Measurements from ENCODE around the gene PIEZO2. TPM values are rescaled to one million over a fixed set of nuclear protein-coding genes. Genes with fewer than 3 reads are reported as not detected.
"Not testable (repeated sequence)": the region's sequence is repeated elsewhere in the genome, so short reads cannot be mapped to it uniquely, and the experiment has no call there.

PIEZO2 gene
- total RNA-seq, 1 experiment from 2014 or later = 3.0 TPM

DNA sequence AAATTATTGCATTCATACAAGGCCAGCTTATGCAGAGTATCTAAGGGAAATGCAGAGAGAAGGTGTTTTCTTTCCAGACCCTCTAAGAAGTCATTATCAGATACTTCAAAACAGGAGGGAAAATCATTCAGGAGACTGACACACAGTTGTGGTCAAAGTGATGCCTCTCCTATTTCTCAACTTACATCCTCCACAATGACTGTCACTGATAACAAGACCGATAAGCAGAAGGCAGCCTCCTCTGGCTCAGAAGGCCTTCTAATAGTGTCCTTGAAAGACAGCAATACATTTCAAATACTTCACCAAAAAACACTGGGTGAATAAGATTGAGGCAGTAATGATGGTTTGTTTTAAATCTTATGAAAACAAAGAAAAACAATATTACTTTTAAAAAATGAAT is 199.7 kb downstream of the PIEZO2 start:
- H3K27me3 ChIP-seq (ENCODE audit: control insufficient read depth, insufficient read depth, low read length) = no peaks in the 10 kb centered on the region
- DNase-seq = no peak
- H3K4me3 ChIP-seq (ENCODE audit: insufficient read depth, low read depth, low read length) = no peak overlapping the region
- no peaks in the 10 kb centered on the region for H3K36me3 ChIP-seq (replicated peaks; ENCODE audit: control insufficient read depth, insufficient read depth, low read length)

- no peaks in the 10 kb centered on the region for H3K27me3 ChIP-seq (ENCODE audit: control insufficient read depth, insufficient read depth, low read length)
- no peak for DNase-seq
- H3K36me3 ChIP-seq (replicated peaks; ENCODE audit: control insufficient read depth, insufficient read depth, low read length) = no peaks in the 10 kb centered on the region
- no peak overlapping the region for H3K4me3 ChIP-seq (ENCODE audit: insufficient read depth, low read depth, low read length)
Observed at GRCh38 chr18:10948421-10948820, 200.9 kb downstream of the PIEZO2 start.

GRCh38 chr18:10946058-10946457 is 203.3 kb downstream of the PIEZO2 start:
- DNase-seq = no peak
- no peaks in the 10 kb centered on the region for H3K36me3 ChIP-seq (replicated peaks; ENCODE audit: control insufficient read depth, insufficient read depth, low read length)
- no peaks in the 10 kb centered on the region for H3K27me3 ChIP-seq (ENCODE audit: control insufficient read depth, insufficient read depth, low read length)
- no peak overlapping the region for H3K4me3 ChIP-seq (ENCODE audit: insufficient read depth, low read depth, low read length)

DNA sequence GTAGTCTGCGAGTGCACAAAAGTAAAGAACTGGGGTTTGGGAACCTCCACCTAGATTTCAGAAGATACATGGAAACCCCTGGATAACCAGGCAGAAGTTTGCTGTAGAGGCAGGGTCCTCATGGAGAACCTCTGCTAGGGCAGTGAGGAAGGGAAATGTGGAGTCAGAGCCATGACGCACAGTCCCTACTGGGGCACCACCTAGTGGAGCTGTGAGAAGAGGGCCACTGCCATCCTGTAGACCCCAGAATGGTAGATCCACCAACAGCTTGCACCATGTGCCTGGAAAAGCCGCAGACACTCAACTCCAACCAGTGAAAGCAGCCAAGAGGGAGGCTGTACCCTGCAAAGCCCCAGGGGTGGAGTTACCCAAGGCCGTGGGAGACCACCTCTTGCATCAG is 206.4 kb downstream of the PIEZO2 start:
- H3K27me3 ChIP-seq (ENCODE audit: control insufficient read depth, insufficient read depth, low read length) = no peaks in the 10 kb centered on the region
- no peak overlapping the region for H3K4me3 ChIP-seq (ENCODE audit: insufficient read depth, low read depth, low read length)
- H3K36me3 ChIP-seq (replicated peaks; ENCODE audit: control insufficient read depth, insufficient read depth, low read length) = no peaks in the 10 kb centered on the region
- DNase-seq = no peak

GRCh38 chr18:10939822-10940221 is 209.5 kb downstream of the PIEZO2 start:
- no peak overlapping the region for H3K4me3 ChIP-seq (ENCODE audit: insufficient read depth, low read depth, low read length)
- DNase-seq = no peak
- no peaks in the 10 kb centered on the region for H3K36me3 ChIP-seq (replicated peaks; ENCODE audit: control insufficient read depth, insufficient read depth, low read length)
- H3K27me3 ChIP-seq (ENCODE audit: control insufficient read depth, insufficient read depth, low read length) = no peaks in the 10 kb centered on the region

DNA sequence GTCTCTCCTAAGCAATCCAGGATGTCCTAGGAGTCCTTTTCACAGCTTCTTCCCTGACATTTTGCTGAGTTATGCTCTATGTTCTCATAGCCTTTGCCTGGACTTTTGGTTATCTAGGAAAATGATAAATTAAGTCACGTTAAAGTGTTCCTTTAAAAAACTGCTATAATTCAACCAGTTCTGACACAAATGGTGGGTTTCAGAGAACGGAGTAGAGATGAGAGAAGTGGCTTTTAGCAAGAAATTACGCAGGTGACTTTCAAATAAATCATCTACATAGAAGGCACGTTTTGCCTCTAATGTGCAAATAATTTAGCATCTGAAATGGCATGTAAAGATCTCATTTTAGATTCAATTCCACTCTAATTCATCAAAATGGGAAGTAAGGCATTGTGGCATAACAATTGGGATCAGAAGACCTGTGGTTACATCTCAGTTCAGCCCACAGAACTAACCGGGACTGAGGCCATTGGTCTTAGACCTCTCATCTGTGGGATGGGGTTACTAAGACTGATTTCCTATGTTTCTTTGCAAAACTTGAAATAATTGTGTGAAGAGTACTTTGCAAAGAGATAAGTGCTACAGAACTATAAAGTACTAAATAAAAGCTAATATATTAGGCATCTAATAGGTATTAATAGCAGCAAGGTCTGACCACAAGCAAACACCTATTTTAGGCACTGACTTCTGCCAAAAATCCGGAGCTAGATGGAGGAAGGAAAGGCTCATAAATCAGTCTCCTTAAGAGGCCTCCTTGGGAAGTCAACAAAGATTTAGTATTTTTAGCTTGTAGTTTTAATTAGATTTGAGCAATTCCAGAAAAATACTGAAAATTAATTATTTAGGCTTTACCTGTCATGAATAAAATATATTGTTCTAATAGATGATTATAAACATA is 211.4 kb downstream of the PIEZO2 start:
- no peak overlapping the region for H3K4me3 ChIP-seq (ENCODE audit: insufficient read depth, low read depth, low read length)
- no peaks in the 10 kb centered on the region for H3K27me3 ChIP-seq (ENCODE audit: control insufficient read depth, insufficient read depth, low read length)
- DNase-seq = no peak
- H3K36me3 ChIP-seq (replicated peaks; ENCODE audit: control insufficient read depth, insufficient read depth, low read length) = no peaks in the 10 kb centered on the region

DNA sequence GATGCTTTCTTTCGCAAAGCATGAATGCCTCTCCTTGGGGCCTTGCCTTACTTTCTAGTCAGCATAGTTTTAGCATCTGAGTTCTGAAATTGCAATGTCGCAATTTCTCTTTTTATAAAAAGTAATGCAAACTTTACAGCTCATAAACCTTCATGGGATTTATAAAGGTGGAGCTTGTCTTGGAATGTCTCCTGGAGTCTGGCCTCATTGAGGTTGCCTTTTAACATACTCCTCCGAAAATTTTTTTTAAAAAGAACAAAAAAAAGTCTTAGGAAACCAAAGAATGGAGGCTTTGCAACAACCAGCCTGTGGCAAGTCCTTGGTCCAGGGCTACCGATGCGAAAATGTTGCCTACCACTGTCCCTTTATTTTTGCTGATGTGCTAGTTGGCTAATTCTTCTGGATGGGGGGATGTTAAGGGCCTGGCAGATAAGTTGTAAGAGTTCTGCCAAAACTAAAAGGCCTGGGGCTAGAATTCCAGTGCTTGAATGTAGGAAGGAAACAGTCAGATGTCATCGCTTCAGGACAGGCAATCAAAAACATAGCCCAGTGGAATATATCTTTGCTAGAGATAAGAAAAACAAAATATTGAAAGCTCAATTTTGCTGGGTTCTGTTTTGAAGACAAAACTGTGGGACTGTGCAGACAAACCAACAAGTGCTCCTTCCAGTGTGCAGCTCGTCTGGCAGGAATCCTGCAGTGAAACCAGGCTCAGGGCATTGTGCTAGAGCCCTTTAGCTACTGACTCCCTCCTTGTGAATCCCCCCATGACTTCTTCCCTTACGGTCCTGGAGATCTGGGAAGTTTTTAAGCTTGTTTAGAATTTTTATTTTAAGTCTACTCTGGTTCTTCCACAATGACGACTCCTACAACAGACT is 213.0 kb downstream of the PIEZO2 start:
- no peak for DNase-seq
- no peaks in the 10 kb centered on the region for H3K36me3 ChIP-seq (replicated peaks; ENCODE audit: control insufficient read depth, insufficient read depth, low read length)
- H3K27me3 ChIP-seq (ENCODE audit: control insufficient read depth, insufficient read depth, low read length) = no peaks in the 10 kb centered on the region
- H3K4me3 ChIP-seq (ENCODE audit: insufficient read depth, low read depth, low read length) = no peak overlapping the region

DNA sequence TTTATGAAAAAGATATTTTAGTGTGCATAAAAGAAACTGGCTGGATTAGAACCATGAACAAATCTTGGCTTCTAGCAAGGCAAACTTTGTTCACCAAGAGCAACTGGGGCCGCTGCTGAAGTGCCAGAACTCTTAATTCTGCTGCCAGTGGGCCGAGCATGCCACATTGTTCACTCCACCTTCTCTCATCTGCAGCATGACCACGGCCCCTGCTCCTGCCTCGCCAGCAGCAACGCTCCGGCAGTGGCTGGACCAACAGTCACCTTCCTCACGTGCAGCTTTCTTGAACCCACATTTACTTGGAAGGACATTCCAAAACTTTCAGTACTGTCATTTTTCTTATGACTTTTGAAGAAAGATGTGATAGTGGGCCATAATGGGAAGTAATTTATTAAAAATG is 213.8 kb downstream of the PIEZO2 start:
- H3K36me3 ChIP-seq (replicated peaks; ENCODE audit: control insufficient read depth, insufficient read depth, low read length) = no peaks in the 10 kb centered on the region
- H3K27me3 ChIP-seq (ENCODE audit: control insufficient read depth, insufficient read depth, low read length) = no peaks in the 10 kb centered on the region
- DNase-seq = no peak
- no peak overlapping the region for H3K4me3 ChIP-seq (ENCODE audit: insufficient read depth, low read depth, low read length)

GRCh38 chr18:10933648-10934047 is 215.7 kb downstream of the PIEZO2 start:
- H3K36me3 ChIP-seq (replicated peaks; ENCODE audit: control insufficient read depth, insufficient read depth, low read length); DNase-seq; H3K4me3 ChIP-seq (ENCODE audit: insufficient read depth, low read depth, low read length); H3K27me3 ChIP-seq (ENCODE audit: control insufficient read depth, insufficient read depth, low read length): not testable (repeated sequence)

DNA sequence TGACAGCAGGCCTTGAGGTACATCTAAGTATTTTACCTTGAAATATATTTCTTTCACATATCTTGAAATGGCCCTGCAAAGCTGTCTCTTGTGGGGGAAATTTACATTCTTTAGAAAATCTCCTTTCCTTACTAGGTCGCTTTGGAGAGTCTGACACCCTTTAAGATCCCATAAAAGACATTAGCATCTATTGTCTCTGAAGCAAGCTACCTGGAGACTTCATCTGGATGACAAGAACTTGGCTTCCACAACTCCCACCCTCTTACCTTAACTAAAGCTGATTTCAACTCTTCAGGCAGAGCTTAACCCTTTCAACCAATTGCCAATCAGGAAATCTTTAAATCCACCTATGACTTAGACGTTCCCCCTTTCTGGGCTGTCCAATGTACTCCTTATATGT is 219.3 kb downstream of the PIEZO2 start:
- H3K27me3 ChIP-seq (ENCODE audit: control insufficient read depth, insufficient read depth, low read length) = no peaks in the 10 kb centered on the region
- no peak overlapping the region for H3K4me3 ChIP-seq (ENCODE audit: insufficient read depth, low read depth, low read length)
- no peak for DNase-seq
- no peaks in the 10 kb centered on the region for H3K36me3 ChIP-seq (replicated peaks; ENCODE audit: control insufficient read depth, insufficient read depth, low read length)

GRCh38 chr18:10928772-10929373 is 220.5 kb downstream of the PIEZO2 start:
- no peak for DNase-seq
- Histone ChIP-seq H3K4me3 (ENCODE audit: insufficient read depth, low read depth, low read length) (no peak overlapping the region), H3K27me3 (ENCODE audit: control insufficient read depth, insufficient read depth, low read length) (no peaks in the 10 kb centered on the region), H3K36me3 (replicated peaks; ENCODE audit: control insufficient read depth, insufficient read depth, low read length) (no peaks in the 10 kb centered on the region)

GRCh38 chr18:10928011-10928771 is 221.2 kb downstream of the PIEZO2 start:
- Histone ChIP-seq H3K4me3 (ENCODE audit: insufficient read depth, low read depth, low read length) (no peak overlapping the region), H3K27me3 (ENCODE audit: control insufficient read depth, insufficient read depth, low read length) (no peaks in the 10 kb centered on the region), H3K36me3 (replicated peaks; ENCODE audit: control insufficient read depth, insufficient read depth, low read length) (no peaks in the 10 kb centered on the region)
- DNase-seq = no peak

DNA sequence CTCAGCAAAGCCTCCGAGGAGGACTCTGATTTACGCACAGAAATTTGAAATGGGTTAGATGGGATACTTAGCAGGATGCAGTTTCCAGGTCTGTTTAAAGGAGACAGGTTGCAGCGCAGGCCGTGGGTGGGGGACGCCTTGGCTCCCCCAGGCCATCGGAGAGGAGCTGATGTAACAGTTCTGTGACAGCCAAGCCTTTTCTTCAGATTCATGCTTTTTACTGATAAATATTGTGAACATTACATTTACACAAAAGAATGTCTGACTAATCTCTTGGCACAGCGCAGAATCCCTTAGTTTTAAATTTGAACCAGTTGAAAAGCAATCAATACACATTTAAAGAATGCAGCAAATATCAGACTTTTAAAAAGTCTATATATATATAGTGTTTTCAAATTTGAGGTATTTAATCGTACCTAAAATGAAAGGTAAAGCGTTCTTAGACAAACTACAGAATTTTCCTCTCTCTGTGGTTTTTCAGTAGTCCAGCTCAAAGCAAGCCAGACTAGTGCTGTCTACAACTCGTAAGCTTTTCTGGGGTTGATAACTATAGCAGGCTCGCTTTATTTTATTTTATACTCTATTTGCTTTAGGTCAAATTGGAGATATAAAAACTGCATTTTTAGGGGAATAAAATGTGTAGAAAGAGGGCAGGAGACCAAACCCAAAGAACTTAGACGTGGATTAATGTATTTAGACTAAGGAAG is 221.9 kb downstream of the PIEZO2 start:
- Histone ChIP-seq H3K36me3 (replicated peaks; ENCODE audit: control insufficient read depth, insufficient read depth, low read length) (no peaks in the 10 kb centered on the region), H3K4me3 (ENCODE audit: insufficient read depth, low read depth, low read length) (no peak overlapping the region), H3K27me3 (ENCODE audit: control insufficient read depth, insufficient read depth, low read length) (no peaks in the 10 kb centered on the region)
- no peak for DNase-seq

Measured in H7 (cell line).